GM18498 (cell line): ENCODE measurements around the gene OR1J1.

Experiments
- ATAC-seq: cut with Tn5 transposase; IDR thresholded peaks from one replicate; pipeline ENCODE4 v1.9.1; 2021; ENCODE audit warnings: mild to moderate bottlenecking, moderate library complexity; ENCODE audit not compliant: unreplicated experiment

OR1J1 gene

GRCh38 chr9:122477826-122478225 lies at the start of gene OR1J1:
TSS of gene OR1J1 (minus strand) at chr9:122477926. CDS start at chr9:122477926, 0 bp downstream.
- no peak for ATAC-seq

- ATAC-seq, result no peak
Observed at GRCh38 chr9:122527193-122527592, 49.5 kb upstream of the OR1J1 start, which contains the start of gene OR1N1. TSS of gene OR1N1 (minus strand) at chr9:122527293. CDS start at chr9:122527293, 0 bp downstream.

- ATAC-seq, result no peak
Observed at GRCh38 chr9:122526602-122527001, 48.9 kb upstream of the OR1J1 start.

GRCh38 chr9:122519376-122519775 lies 41.6 kb upstream of the OR1J1 start:
- no peak for ATAC-seq

GRCh38 chr9:122518841-122519240 lies 41.1 kb upstream of the OR1J1 start, which contains the start of gene OR1J4:
TSS of gene OR1J4 (plus strand) at chr9:122519141. CDS start at chr9:122519141, 0 bp downstream.
- ATAC-seq, result no peak

GRCh38 chr9:122518226-122518625 lies 40.5 kb upstream of the OR1J1 start:
- no peak for ATAC-seq

- ATAC-seq, result no peak
Observed at GRCh38 chr9:122510502-122510901, 32.8 kb upstream of the OR1J1 start, which contains the start of gene OR1J2. TSS of gene OR1J2 (plus strand) at chr9:122510802. CDS start at chr9:122510802, 0 bp downstream.

GRCh38 chr9:122506964-122507363 lies 29.2 kb upstream of the OR1J1 start:
- no peak for ATAC-seq

GRCh38 chr9:122498883-122499288 lies 21.2 kb upstream of the OR1J1 start:
- ATAC-seq, result no peak

GRCh38 chr9:122479062-122479461 lies 1.3 kb upstream of the OR1J1 start:
- no peak for ATAC-seq

GRCh38 chr9:122477346-122477745 lies 380 bp downstream of the OR1J1 start:
- ATAC-seq, result no peak

GRCh38 chr9:122475717-122476116 lies 2.0 kb downstream of the OR1J1 start:
- ATAC-seq, result no peak

GRCh38 chr9:122474561-122474960 lies 3.2 kb downstream of the OR1J1 start:
- ATAC-seq, result no peak

- ATAC-seq, result no peak
Observed at GRCh38 chr9:122468735-122469134, 9.0 kb downstream of the OR1J1 start.

- no peak for ATAC-seq
Observed at GRCh38 chr9:122466456-122466855, 11.3 kb downstream of the OR1J1 start.

- ATAC-seq, result peak; percentile 83
Observed at GRCh38 chr9:122464633-122465567, 12.8 kb downstream of the OR1J1 start.

GRCh38 chr9:122463828-122464632 lies 13.7 kb downstream of the OR1J1 start:
- no peak for ATAC-seq

- ATAC-seq, result no peak
Observed at GRCh38 chr9:122457787-122458186, 19.9 kb downstream of the OR1J1 start.

GRCh38 chr9:122456123-122456522 lies 21.6 kb downstream of the OR1J1 start:
- ATAC-seq, result no peak

- no peak for ATAC-seq
Observed at GRCh38 chr9:122453677-122454135, 24.0 kb downstream of the OR1J1 start.

GRCh38 chr9:122446819-122447484 lies 30.8 kb downstream of the OR1J1 start:
- ATAC-seq, result no peak
